ENCODE data around the gene WDR77.

Gene WDR77

GRCh38 chr1:111407301-111407700 is 41.8 kb downstream of the WDR77 start:
- H3K9me3 ChIP-seq (ENCODE audit: control insufficient read depth, low read length): no peaks in the 10 kb centered on the region
- no peaks in the 10 kb centered on the region for H3K36me3 ChIP-seq (ENCODE audit: control insufficient read depth, insufficient read depth, low read length)
- no peak overlapping the region for H3K27ac ChIP-seq (ENCODE audit: low read depth, low read length, severe bottlenecking)
- no peak overlapping the region for H3K4me3 ChIP-seq (ENCODE audit: extremely low read depth, insufficient read depth, low read length, poor library complexity, severe bottlenecking)
- 63 to 75% methylated on average over 6 of the region's 6 CpGs for WGBS, 2 experiments (ENCODE audit: insufficient coverage in 2 of 2)
- H3K4me1 ChIP-seq (ENCODE audit: control insufficient read depth, insufficient read depth, low read length, poor library complexity, severe bottlenecking): no peaks in the 10 kb centered on the region

GRCh38 chr1:111406321-111406768 is 42.7 kb downstream of the WDR77 start:
- WGBS, 2 experiments (ENCODE audit: insufficient coverage in 2 of 2): 67 to 86% methylated on average over 1 of the region's 2 CpGs
- Histone ChIP-seq H3K27ac (ENCODE audit: low read depth, low read length, severe bottlenecking) (no peak overlapping the region), H3K36me3 (ENCODE audit: control insufficient read depth, insufficient read depth, low read length) (no peaks in the 10 kb centered on the region), H3K4me3 (ENCODE audit: extremely low read depth, insufficient read depth, low read length, poor library complexity, severe bottlenecking) (no peak overlapping the region), H3K9me3 (ENCODE audit: control insufficient read depth, low read length) (no peaks in the 10 kb centered on the region), H3K4me1 (ENCODE audit: control insufficient read depth, insufficient read depth, low read length, poor library complexity, severe bottlenecking) (no peaks in the 10 kb centered on the region)

GRCh38 chr1:111404588-111404987 is 44.5 kb downstream of the WDR77 start:
- Histone ChIP-seq H3K27ac (ENCODE audit: low read depth, low read length, severe bottlenecking) (no peak overlapping the region), H3K4me1 (ENCODE audit: control insufficient read depth, insufficient read depth, low read length, poor library complexity, severe bottlenecking) (no peaks in the 10 kb centered on the region), H3K4me3 (ENCODE audit: extremely low read depth, insufficient read depth, low read length, poor library complexity, severe bottlenecking) (no peak overlapping the region), H3K9me3 (ENCODE audit: control insufficient read depth, low read length) (no peaks in the 10 kb centered on the region), H3K36me3 (ENCODE audit: control insufficient read depth, insufficient read depth, low read length) (no peaks in the 10 kb centered on the region)
- 53% methylated on average over 3 of the region's 4 CpGs for WGBS, 2 experiments (ENCODE audit: insufficient coverage in 2 of 2)

- Histone ChIP-seq H3K27ac (ENCODE audit: low read depth, low read length, severe bottlenecking) (no peak overlapping the region), H3K4me1 (ENCODE audit: control insufficient read depth, insufficient read depth, low read length, poor library complexity, severe bottlenecking) (no peaks in the 10 kb centered on the region), H3K4me3 (ENCODE audit: extremely low read depth, insufficient read depth, low read length, poor library complexity, severe bottlenecking) (no peak overlapping the region), H3K9me3 (ENCODE audit: control insufficient read depth, low read length) (peaks cover 3% of the 10 kb centered on the region), H3K36me3 (ENCODE audit: control insufficient read depth, insufficient read depth, low read length) (no peaks in the 10 kb centered on the region)
- 90 to 100% methylated on average over 1 to 2 of the region's 5 CpGs for WGBS, 2 experiments (ENCODE audit: insufficient coverage in 2 of 2)
Measured at GRCh38 chr1:111402083-111402482, 47.0 kb downstream of the WDR77 start.

- H3K4me3 ChIP-seq (ENCODE audit: extremely low read depth, insufficient read depth, low read length, poor library complexity, severe bottlenecking): no peak overlapping the region
- 42 to 52% methylated on average over 5 of the region's 9 CpGs for WGBS, 2 experiments (ENCODE audit: insufficient coverage in 2 of 2)
- H3K9me3 ChIP-seq (ENCODE audit: control insufficient read depth, low read length): peaks cover 3% of the 10 kb centered on the region
Measured at GRCh38 chr1:111399792-111400610, 49.1 kb downstream of the WDR77 start.

GRCh38 chr1:111392460-111392945 is 56.6 kb downstream of the WDR77 start:
- H3K9me3 ChIP-seq (ENCODE audit: control insufficient read depth, low read length): no peaks in the 10 kb centered on the region
- WGBS, 2 experiments (ENCODE audit: insufficient coverage in 2 of 2): no CpG with 5 or more reads among the region's 1 CpG
- no peak overlapping the region for H3K4me3 ChIP-seq (ENCODE audit: extremely low read depth, insufficient read depth, low read length, poor library complexity, severe bottlenecking)
- H3K4me1 ChIP-seq (ENCODE audit: control insufficient read depth, insufficient read depth, low read length, poor library complexity, severe bottlenecking): no peaks in the 10 kb centered on the region
- H3K27ac ChIP-seq (ENCODE audit: low read depth, low read length, severe bottlenecking): no peak overlapping the region
- H3K36me3 ChIP-seq (ENCODE audit: control insufficient read depth, insufficient read depth, low read length): no peaks in the 10 kb centered on the region

More at GRCh38 chr1:111399792-111400610, 49.1 kb downstream of the WDR77 start:
- no peaks in the 10 kb centered on the region for H3K36me3 ChIP-seq (ENCODE audit: control insufficient read depth, insufficient read depth, low read length)
- no peaks in the 10 kb centered on the region for H3K4me1 ChIP-seq (ENCODE audit: control insufficient read depth, insufficient read depth, low read length, poor library complexity, severe bottlenecking)
- H3K27ac ChIP-seq (ENCODE audit: low read depth, low read length, severe bottlenecking): no peak overlapping the region

GRCh38 chr1:111392042-111392441 is 57.0 kb downstream of the WDR77 start:
- 92 to 93% methylated on average over 1 of the region's 1 CpG for WGBS, 2 experiments (ENCODE audit: insufficient coverage in 2 of 2)
- H3K36me3 ChIP-seq (ENCODE audit: control insufficient read depth, insufficient read depth, low read length): no peaks in the 10 kb centered on the region

More at GRCh38 chr1:111392042-111392441, 57.0 kb downstream of the WDR77 start:
- Histone ChIP-seq H3K4me3 (ENCODE audit: extremely low read depth, insufficient read depth, low read length, poor library complexity, severe bottlenecking) (no peak overlapping the region), H3K27ac (ENCODE audit: low read depth, low read length, severe bottlenecking) (no peak overlapping the region), H3K9me3 (ENCODE audit: control insufficient read depth, low read length) (no peaks in the 10 kb centered on the region), H3K4me1 (ENCODE audit: control insufficient read depth, insufficient read depth, low read length, poor library complexity, severe bottlenecking) (no peaks in the 10 kb centered on the region)
